Measurements from ENCODE around the gene REEP5. TPM values are rescaled to one million over a fixed set of nuclear protein-coding genes. Genes with fewer than 3 reads are reported as not detected.

REEP5 gene
- total and polyA plus RNA-seq, 2 of the 4 experiments (the other 2 are of a cell fraction), result 49.3 to 82.0 TPM

DNA sequence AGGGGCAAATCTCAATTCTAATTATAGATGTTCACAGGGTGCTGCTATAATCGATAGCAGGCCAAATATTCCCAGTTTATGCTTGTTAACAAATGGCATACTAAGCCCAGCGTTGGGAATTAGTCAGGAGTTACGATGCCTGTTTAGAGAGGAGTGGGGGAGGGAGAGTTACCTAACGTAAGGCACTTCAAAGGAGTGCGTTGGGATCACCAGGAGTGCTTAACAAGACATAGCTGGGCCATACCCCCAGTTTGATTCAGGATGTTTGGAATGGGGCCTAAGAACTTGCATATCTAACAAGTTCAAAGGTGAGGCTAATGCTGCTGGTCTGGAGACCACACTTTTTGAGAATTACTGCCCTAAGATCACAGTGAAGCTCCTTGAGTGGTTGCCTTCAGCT, 75.5 kb downstream of the REEP5 start:
- Histone ChIP-seq H2AK9ac (replicated peaks; ENCODE audit: low read depth, low read length, poor library complexity) (no peak overlapping the region), H2AK5ac (ENCODE audit: low read depth, low read length) (no peak overlapping the region), H3K4me2 (ENCODE audit: low read depth, low read length) (no peak overlapping the region), H4K5ac (ENCODE audit: low read depth, low read length) (no peak overlapping the region), H3K9me1 (ENCODE audit: insufficient read depth, low read length) (no peaks in the 10 kb centered on the region), H2BK120ac (ENCODE audit: low read depth, low read length) (no peak overlapping the region), H2AFZ (replicated peaks; ENCODE audit: low read length, poor library complexity) (no peak overlapping the region), H3K27ac (ENCODE audit: insufficient read depth, low read length) (no peak overlapping the region), H3K9me3 (ENCODE audit: control insufficient read depth, insufficient read depth, low read length) (no peaks in the 10 kb centered on the region), H3K18ac (ENCODE audit: low read depth, low read length) (no peak overlapping the region), H4K20me1 (ENCODE audit: insufficient read depth, low read length) (no peaks in the 10 kb centered on the region), H3K56ac (ENCODE audit: extremely low read depth, insufficient read depth, low read length) (no peak overlapping the region), H3K79me1 (ENCODE audit: low read depth in 1 of 2, low read length in 2 of 2) (no peaks in the 10 kb centered on the region), H3K9ac (ENCODE audit: low read depth, low read length) (no peak overlapping the region), H3K23ac (ENCODE audit: low read depth, low read length) (no peak overlapping the region), H2BK5ac (ENCODE audit: low read depth, low read length, poor library complexity, severe bottlenecking) (no peak overlapping the region), H3K4me3 (ENCODE audit: insufficient read depth, low read depth, low read length) (no peak overlapping the region), H2BK15ac (ENCODE audit: low read depth, low read length) (no peak overlapping the region), H3K4ac (ENCODE audit: low read depth, low read length) (no peak overlapping the region), H3K27me3 (ENCODE audit: control insufficient read depth, insufficient read depth, low read length) (no peaks in the 10 kb centered on the region), H3K36me3 (ENCODE audit: control insufficient read depth, insufficient read depth, low read length) (no peaks in the 10 kb centered on the region; the same call in 1 of the 2 replicates), H4K91ac (ENCODE audit: insufficient read depth, low read depth, low read length) (no peak overlapping the region), H4K8ac (ENCODE audit: low read depth in 2 of 2, low read length in 2 of 2) (no peak overlapping the region), H2BK20ac (ENCODE audit: low read depth, low read length) (no peak overlapping the region), H3K4me1 (ENCODE audit: control insufficient read depth, insufficient read depth, low read length) (no peaks in the 10 kb centered on the region), H3K14ac (replicated peaks; ENCODE audit: low read depth, low read length) (no peak overlapping the region)
- dilution Hi-C loops (cut with HindIII; ENCODE audit: low sequenced_read_pairs, unreplicated experiment) (no loop called here), intact Hi-C loops (cut with micrococcal nuclease) (no loop called here), in situ Hi-C loops (cut with MboI; ENCODE audit: low sequenced_read_pairs) (loop anchor here (10.0 kb wide), 1 partner anchor 292 kb away; no protein-coding TSS in a partner anchor)
- ATAC-seq (ENCODE audit: low read depth) (no peak), DNase-seq (no peak)
- ChIA-PET POLR2A (ENCODE audit: unreplicated experiment) (no interaction called here), CTCF (no interaction called here)
- no TSS peak for BruUV-seq (replicated peaks)
- no peak for TF ChIP-seq MAZ (IDR thresholded peaks at IDR 0.05; ENCODE audit: borderline replicate concordance, low read depth, low read length)
- no peak for TF ChIP-seq RAD21 (IDR thresholded peaks at IDR 0.05; ENCODE audit: low read length)
- no peak for TF ChIP-seq RCOR1 (IDR thresholded peaks at IDR 0.05; ENCODE audit: insufficient replicate concordance, low read length)
- TF ChIP-seq MAFK (IDR thresholded peaks at IDR 0.05; ENCODE audit: low read depth, low read length), result no peak
- no peak for TF ChIP-seq FOS (IDR thresholded peaks at IDR 0.05; ENCODE audit: low read depth, low read length)
- TF ChIP-seq BHLHE40 (IDR thresholded peaks at IDR 0.05; ENCODE audit: low read depth, low read length), result no peak
- TF ChIP-seq, protein P1, sequence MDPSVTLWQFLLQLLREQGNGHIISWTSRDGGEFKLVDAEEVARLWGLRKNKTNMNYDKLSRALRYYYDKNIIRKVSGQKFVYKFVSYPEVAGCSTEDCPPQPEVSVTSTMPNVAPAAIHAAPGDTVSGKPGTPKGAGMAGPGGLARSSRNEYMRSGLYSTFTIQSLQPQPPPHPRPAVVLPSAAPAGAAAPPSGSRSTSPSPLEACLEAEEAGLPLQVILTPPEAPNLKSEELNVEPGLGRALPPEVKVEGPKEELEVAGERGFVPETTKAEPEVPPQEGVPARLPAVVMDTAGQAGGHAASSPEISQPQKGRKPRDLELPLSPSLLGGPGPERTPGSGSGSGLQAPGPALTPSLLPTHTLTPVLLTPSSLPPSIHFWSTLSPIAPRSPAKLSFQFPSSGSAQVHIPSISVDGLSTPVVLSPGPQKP (IDR thresholded peaks at IDR 0.05; ENCODE audit: borderline replicate concordance, low read depth, low read length), result no peak
- no peak for TF ChIP-seq POLR2A (IDR thresholded peaks at IDR 0.05; ENCODE audit: low read depth, low read length)
- TF ChIP-seq, protein P2, sequence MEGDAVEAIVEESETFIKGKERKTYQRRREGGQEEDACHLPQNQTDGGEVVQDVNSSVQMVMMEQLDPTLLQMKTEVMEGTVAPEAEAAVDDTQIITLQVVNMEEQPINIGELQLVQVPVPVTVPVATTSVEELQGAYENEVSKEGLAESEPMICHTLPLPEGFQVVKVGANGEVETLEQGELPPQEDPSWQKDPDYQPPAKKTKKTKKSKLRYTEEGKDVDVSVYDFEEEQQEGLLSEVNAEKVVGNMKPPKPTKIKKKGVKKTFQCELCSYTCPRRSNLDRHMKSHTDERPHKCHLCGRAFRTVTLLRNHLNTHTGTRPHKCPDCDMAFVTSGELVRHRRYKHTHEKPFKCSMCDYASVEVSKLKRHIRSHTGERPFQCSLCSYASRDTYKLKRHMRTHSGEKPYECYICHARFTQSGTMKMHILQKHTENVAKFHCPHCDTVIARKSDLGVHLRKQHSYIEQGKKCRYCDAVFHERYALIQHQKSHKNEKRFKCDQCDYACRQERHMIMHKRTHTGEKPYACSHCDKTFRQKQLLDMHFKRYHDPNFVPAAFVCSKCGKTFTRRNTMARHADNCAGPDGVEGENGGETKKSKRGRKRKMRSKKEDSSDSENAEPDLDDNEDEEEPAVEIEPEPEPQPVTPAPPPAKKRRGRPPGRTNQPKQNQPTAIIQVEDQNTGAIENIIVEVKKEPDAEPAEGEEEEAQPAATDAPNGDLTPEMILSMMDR (conservative IDR thresholded peaks at IDR 0.05; ENCODE audit: low read depth, low read length), result no peak
- TF ChIP-seq, protein P3, sequence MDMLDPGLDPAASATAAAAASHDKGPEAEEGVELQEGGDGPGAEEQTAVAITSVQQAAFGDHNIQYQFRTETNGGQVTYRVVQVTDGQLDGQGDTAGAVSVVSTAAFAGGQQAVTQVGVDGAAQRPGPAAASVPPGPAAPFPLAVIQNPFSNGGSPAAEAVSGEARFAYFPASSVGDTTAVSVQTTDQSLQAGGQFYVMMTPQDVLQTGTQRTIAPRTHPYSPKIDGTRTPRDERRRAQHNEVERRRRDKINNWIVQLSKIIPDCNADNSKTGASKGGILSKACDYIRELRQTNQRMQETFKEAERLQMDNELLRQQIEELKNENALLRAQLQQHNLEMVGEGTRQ (IDR thresholded peaks at IDR 0.05; ENCODE audit: low read depth, low read length), result no peak
- TF ChIP-seq CEBPB (IDR thresholded peaks at IDR 0.05; ENCODE audit: low read depth, low read length), result no peak
- TF ChIP-seq NFE2L2 (IDR thresholded peaks at IDR 0.05; ENCODE audit: low read depth, low read length), result no peak
- WGBS, 2 experiments (ENCODE audit: extremely low coverage in 2 of 2, insufficient read length in 1 of 2), result no CpG with 5 or more reads among the region's 5 CpGs
